NCI-H2081 treated with DMSO at 0.1 percent for 48 hours (cell line): ENCODE measurements around the gene PUS10.

Experiments
- DNase-seq: peaks from one replicate; lab custom pipeline; 2025; lab: John Stamatoyannopoulos, UW

The PUS10 gene

DNA sequence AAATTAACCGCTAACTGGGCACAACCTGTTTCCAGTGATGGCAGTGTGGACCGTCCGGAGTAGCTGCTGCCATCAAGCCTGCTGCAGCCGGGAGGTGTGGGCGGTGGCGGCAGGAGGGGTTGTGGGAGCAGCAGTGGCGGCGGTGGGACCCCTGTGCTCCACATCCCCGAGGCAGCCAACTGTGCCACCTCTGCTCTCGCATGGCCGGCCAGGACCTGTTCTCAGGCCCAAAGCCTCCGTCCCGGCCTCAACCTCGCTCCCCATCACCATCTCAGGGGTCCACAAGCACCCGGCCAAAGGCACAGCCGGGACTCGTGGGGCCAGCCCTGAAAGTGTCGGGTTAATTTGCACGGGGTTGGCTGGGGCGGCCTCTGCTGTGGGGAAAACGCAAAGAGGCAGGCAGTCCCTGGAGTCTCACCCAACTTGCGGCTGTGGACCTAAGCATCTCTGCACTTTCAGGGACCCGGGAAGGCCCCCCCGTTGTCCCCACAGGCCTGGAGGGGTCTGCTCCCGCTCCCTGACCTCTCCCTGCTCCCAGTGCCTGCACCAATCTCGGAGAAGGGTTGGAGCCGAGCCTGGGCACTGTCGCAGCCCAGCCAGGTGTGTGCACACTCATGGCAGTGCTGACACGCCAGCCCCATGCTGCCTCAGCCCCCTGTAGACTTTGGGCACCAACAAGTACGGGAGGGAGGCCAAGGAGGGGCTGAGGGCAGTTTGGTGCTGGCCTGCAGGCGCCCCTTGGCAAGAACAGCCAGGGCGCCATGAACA, 45.0 kb downstream of the PUS10 start:
- no peak for DNase-seq

DNA sequence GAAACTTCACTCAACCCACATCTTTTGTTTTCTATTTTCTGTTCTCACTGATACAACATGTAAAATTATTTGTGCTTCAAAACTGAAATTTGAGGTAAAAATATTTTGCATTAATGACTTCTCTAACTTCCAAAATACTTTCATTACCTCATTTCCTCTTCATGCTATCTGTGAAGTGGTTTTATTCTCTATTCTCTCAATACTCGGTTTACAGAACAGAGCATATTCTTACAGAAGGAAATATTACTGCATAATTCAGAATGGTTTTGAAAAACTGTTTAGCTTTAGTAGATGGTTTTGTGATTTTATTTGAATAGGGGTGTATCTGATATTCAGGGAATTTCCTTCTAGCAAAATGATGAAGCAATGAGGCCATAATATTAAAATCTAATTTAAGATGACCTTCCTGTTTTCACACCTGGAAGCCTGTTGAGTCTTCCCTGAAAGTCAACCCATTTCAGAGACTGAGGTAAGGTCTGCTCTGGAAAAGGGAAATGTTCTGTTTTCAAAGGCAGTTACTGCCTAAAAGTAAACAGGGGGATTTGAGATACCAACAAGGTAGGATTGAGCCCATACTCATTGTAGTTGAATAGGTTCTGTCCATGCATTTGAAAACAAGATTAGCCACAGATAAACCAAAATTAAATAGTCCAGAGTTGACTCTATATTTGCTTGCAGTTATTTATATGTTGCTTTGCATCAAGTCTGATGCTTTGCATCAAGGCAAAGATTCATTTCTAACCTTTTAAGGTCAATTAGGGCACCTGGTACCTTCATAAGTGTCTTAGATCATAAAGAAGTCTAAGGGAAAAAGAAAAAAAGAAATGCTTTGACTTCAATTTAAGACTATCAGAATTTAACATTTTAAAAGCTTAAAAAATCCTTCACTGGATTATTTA, 51.3 kb downstream of the PUS10 start:
- no peak for DNase-seq

DNA sequence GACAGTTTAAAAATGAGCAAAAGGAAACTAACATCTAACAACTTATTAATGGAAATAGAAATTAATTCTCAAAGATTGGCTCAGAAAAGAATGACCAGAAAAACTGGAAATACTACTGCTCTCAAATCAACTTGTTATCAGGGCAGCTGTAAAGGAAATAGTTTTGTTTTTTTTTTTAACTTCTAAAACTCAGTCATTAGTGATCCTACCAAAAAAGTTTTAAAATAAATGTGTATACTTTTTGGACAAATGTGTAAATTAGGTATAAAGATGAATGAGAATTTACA, 52.6 kb downstream of the PUS10 start:
- no peak for DNase-seq

DNA sequence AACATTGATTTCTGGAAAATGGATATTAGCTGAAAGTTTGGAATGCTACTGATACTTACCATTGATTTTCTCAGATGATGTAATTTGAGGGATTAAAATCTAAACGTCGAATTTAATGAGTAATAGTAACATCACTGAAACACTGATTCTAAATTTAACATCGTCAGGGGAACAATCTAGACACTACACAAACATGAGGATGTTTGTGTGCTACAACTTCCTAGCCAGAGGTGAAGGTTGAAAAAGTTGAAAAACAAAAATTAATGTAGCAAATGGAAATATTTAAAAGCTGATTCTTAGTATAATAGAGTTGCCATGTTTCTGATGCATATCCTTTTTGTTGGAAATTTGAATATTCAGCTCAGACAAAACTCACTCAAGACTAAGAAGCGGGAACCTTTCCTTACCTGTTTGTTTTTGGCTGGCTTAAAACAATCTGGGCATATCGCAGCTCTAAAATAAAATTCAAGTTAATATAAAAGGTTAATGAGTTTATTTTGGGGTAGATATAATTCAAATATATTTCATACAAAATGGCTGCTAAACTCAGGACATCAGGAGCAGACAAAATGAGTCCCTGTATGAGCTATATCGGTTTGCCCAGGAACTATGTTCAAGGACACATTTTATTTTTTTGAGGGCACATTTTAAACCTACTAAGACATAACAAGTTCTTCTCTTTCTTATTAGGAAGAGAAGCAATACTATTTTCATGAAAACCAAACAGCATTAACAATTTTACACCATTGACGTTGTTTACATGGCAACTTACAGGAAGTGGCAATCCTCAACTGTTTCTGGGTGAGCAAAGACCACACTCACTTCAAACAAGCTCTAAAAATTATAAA, 53.2 kb downstream of the PUS10 start:
- DNase-seq: no peak

DNA sequence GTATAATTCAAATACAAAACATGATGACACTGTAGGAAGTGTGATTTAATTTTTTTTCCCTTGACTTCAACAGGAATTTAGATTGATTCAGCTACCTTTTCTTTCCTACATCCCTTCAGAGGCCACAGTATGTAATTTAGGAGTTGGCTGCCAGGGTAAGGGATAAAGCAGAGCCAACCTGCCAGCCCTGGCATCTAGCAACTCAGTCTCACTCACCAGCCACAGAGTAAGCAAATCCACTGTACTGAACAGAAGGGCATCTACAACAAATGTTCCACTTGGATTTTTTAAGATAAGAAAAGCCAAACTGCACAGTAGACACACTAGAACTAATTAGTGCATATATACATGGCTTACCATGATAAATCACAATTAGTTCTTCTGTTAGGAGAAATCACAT, 54.9 kb downstream of the PUS10 start:
- no peak for DNase-seq

DNA sequence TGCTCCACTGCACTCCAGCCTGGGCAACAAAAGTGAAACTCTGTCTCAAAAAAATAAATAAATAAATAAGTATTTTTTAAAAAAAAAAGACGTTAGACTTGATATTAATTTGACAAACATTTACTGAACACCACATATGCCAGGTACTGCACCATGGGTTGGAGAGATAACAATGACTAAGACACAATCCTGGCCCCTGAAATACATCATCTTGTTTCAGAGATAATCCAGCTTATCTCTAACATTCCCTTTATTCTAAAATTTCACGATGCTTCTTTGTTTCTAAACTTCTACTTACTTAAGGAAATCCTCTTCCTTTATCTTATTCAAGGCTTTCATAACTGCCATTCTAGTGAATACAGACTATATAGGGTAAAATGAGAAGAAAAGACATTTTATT, 55.5 kb downstream of the PUS10 start:
- DNase-seq: no peak

DNA sequence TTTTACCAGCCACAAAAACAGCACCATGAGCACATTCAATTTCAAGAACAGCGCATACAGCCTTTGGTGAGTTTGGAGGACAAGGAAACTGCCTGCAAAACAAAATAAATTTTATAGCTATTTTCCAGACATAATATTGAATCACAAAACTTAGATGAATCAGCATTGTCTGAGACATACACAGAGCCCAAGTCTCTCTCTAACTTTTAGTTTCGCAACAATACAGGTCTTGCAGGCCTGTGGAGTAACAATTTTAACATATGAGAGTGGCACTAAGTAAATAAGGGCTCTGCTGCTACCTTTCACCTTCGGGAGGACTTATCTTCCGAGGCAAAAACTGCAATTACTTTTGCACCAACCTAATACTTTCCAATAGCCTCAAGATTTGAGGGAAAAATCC, 56.6 kb downstream of the PUS10 start:
- DNase-seq: no peak

DNA sequence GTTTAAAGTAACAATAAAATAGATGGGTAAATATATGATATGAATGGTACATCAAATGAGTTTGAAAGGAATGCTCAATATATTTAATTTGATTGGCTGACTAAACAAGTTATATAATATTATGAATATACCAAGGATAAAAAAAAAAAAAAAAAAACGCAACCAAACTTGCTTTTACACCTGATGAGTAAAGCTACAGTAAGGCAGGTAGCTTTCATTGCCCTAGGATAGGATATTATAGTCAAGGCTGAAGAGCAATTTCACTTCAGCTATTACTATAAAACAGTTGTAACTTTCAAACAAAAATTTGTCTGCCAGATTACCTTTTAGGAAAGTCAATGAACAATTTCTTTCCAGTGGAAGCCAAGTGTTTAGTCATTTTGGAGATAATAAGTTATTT, 57.3 kb downstream of the PUS10 start:
- DNase-seq: no peak

DNA sequence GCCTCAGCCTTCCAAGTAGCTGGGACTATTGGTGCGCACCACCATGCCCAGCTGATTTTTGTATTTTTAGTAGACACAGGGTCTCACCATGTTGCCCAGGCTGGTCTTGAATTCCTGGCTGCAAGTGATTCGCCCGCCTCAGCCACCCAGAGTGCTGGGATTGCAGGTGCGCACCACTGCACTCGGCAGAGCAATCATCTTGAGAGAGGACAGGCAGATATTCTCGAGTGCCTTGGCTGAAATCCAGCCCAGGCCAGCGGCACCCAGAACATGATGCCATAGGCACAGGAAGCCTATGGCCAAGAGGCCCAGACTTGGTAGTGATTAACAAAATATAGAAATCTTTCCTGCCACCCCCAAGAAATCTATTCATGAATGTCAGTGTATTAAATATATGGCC, 58.6 kb downstream of the PUS10 start:
- no peak for DNase-seq

DNA sequence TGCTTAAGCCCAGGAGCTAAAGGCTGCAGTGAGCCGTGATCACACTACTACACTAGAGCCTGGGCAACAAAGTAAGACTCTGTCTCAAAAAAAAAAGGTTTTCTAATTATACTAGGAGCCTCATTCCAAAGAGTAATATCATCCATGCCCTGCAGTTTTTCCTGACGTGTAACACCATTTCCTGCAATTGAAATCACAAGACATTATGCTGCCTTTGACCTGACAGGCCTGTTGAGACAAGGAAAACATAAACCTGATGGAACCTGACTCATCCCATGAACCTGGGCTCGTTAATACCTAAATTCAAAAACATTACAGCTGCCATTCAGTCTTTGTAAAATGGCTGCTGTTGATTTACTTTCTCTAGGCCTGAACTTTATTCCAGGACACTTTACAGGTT, 59.3 kb downstream of the PUS10 start:
- no peak for DNase-seq

DNA sequence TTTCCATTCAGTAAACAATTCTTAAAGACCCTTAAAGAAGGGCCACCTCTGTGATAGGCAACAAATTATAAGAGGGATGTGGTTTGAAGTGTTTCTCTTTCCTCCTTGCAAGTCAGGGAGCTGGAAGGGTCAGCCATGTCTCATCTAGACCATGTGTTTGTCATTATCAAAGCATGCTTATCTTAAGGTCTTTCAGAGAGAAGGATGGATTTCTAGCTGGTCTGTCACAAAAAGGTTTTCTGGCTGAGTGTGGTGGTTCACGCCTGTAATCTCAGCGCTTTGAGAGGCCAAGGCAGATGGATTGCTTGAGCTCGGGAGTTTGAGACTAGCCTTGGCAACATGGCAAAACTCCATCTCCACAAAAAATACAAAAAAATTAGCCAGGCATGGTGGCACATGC, 59.7 kb downstream of the PUS10 start:
- DNase-seq: no peak

DNA sequence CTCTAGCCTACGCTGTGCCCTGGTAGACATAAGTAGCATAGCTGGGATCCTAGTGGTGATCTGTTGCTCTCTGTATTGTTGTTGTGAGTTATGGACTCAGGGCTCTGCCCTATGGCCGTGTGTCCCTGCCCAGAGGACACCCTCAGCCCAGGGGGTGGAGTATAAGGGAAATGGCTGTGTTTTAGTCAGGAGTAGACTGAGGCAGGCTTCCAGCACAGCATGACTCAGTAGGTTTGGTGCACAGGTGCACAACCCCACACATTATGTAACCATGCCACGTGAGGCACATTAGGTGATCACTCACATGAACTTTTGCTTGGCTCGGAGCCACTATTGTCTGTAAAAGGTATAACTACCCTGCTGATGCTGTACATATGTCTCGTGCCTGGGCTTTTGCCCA, 60.4 kb downstream of the PUS10 start:
- DNase-seq: no peak

DNA sequence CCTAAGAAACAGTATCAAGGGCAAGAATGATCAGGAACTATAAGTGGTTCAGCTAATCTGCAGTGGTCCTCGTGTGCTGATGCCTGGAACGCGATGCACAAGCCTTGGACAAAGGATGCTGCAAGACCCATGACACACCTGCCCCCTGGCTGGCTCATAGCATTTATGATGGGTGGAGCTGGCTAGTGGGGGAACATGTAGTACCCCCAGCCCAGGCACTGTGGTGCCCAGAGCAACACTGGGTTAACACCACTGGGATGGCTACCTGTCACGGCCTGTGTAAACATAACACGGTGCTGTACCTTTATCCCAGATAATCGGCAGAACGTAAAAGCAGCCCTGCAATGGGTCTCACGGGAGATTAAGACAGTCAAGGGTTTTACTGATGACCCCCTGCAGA, 60.8 kb downstream of the PUS10 start:
- DNase-seq: no peak

DNA sequence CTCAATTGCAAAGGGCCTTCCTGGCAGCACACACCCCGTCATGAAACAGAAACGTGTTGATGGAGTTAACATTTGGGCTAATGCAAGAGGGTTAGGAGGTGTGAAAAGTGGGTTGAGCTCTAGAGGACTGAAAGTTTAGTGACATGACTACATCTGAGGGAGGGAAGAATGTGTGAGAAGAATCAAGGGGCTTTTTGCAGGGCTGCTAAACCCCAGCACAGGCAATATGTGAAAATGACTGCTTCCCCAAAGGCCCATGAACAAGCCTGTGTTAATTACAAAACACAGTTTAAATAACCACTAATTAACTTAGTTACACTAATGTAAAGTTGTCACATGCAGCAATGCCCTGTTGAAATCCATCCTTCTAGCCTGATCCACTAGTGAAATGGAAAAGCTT, 63.9 kb downstream of the PUS10 start:
- DNase-seq: no peak

DNA sequence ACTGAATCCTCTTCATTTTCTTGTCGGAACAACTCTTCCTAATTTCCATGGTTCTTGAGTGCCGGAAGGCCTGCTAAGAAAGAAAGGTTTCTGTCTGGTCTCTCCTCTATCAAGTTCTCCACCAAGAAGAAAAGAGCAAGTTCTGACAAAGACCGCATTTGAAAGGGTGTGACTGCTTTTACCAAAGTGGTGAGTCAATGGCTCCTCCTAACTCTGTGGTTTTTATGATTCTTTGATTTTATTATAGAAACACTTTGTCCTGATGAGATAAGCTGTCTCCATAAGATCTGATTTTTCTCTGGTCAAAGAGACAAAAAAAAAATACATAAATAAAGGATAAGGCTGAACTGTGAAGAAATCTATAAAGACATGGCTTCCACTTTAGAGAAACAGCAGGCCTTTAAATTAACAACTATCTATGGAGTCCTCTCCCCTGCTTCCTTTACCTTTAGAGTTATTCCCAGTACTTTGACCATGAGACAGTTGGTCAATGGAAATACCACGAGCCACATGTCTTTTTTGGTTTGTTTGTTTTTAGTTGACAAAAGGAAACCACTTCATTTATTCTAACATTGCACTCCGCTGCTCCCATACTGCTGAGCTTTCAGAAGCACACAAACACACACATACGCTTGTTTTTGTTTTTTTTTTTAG, 69.0 kb downstream of the PUS10 start:
- no peak for DNase-seq

DNA sequence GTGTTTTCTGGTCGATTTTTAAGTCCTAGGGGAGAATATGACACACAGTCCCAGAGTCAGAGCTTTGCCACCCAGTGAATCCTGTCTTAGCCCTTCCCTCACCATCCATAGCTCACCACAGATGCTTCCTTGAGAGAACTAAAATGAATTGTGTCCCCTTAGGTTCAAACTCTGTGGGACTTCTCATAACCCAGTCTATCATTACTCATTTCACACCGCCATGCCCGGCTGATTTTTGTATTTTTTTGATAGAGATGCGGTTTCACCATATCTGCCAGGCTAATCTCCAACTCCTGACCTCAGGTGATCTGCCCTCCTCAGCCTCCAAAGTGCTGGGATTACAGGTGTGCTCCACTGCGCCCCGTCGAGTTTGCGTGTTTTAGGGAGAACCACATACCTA, 69.9 kb downstream of the PUS10 start:
- no peak for DNase-seq

DNA sequence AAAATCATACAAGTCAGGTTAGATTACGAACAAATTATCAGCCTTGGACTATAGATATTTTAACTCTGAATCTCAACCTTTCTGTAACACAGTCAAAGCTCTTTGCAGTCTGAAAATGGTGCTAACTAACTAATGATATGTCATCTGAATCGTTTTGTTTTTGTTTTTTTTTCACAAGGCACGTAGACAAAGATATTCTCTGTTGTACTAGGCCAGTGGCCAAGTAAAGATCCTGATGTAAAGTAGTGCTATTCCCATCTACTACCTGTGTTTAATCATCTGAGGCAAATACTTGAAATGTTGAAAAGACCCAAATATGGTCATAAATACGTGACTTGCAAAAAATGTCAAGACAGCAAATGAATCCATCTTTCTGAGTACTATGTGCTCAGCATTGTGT, 71.0 kb downstream of the PUS10 start:
- no peak for DNase-seq

DNA sequence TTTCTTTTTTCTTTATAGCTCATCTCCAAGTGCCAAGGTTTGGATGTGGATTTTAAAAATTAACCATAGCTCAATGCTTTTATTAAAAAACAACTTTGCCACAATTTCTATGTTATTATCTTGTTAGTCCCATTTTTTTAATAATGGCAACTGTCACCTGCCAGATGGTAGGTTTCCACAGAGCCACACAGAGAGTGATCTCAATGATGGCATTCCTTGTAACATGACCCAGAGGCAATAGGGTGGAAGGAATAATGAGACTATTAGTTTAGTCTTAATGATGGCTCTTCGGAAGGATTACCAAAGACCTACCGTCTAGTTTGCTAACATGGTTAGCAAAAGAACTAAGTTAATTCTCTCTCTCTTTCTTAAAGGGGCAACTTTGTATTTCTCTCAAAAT, 72.7 kb downstream of the PUS10 start:
- DNase-seq: no peak

DNA sequence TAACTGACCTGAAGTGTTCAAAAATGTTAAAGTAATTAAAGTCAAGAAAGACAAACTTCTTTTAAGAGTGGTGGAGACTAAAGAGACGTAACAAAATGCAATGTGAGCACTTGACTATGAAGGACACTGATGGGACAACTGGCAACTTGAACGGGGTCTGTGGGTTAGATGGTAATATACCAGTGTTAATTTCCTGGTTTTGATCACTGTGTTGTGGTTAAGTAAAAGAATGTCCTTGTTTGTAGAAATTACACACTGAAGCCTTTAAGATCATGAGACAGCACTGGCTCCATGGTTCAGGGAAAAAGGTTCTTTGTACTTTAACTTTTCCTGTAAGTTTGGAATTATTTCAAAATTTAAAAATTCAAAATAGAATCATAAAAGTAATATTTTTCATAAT, 78.4 kb downstream of the PUS10 start:
- DNase-seq: no peak

DNA sequence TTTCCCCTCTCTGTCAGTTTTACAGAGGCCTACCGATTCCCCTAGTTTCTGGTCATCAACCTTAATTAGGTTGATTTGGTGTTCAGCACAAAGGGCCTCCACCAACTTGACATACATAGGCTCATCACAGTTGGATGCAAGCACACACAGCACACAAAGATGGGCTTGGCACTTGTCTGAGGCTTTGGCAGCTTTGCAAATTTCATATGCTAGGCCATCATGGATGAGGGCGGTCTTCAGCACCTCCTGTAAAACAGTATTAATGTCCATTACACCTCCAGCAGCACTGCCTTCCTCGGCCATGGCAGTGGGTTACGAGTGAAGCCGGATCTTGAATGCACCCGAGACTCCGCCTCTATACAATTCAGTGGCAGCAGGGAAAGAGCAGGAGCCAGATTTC, 79.8 kb downstream of the PUS10 start:
- DNase-seq: no peak

DNA sequence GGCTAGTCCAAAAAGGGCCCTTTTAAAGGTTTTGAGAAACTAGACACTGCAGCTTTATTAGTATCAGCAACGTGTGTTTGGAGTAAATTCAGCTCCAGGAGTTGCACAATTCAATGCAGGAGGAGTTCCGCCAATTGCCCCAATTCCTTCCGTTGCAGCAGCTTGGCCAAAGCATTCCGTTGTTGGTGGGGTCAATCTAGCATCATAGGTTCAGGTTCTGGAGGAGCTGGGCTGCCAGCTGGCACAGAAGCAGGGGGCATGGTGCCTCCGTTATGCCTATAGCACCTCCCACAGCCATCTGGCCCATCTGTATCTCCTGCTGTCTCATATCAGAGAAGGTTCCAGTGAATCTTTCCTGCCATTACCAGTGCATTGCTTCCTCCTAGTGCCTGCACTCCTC, 81.3 kb downstream of the PUS10 start:
- DNase-seq: no peak

DNA sequence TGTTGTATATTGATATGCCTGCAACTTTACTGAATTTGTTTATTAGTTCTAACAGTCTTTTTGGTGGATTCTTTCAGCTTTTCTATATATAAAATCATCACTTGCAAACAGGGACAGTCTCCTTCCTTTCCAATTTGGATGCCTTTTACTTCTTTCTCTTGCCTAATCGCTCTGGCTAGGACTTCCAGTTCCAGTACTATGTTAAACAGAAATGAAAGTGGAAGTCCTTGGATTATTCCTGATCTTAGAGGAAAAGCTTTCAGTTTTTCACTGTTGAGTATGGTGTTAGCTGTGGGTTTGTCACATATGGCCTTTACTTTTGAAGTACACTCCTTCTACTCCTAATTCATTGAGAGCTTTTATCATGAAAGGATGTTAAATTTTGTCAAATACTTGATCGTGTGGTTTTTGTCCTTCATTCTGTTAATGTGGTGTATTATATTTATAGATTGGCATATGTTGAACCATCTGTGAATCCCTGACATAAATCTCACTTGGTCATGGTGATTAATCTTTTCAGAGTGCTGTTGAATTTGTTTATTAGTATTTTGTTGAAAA, 83.8 kb downstream of the PUS10 start:
- no peak for DNase-seq
